DND-41 (cell line): ENCODE measurements around the gene RASGEF1C.

Experiments
- CTCF ChIP-seq: IDR thresholded peaks from 2 replicates; pipeline ENCODE4 v1.5.1; 2012; ENCODE audit warnings: borderline replicate concordance, low read length, moderate library complexity, mild to moderate bottlenecking; ENCODE audit not compliant: poor library complexity, severe bottlenecking; ENCODE audit errors: extremely low read depth
- EZH2 ChIP-seq: IDR thresholded peaks from 3 replicates; pipeline ENCODE4 v1.6.1; 2012; ENCODE audit warnings: borderline replicate concordance, low read depth, mild to moderate bottlenecking, moderate library complexity, low read length, inconsistent platforms; ENCODE audit not compliant: severe bottlenecking

GRCh38 chr5:180216646-180217171 is 7.7 kb upstream of the RASGEF1C start:
- TF ChIP-seq CTCF: no peak
- TF ChIP-seq EZH2: no peak
